HG02938 (cell line): ENCODE data around the gene PAMR1.

ENCODE experiments used
- ATAC-seq: cut with Tn5 transposase; IDR thresholded peaks from one replicate; pipeline ENCODE4 v1.9.1; 2021; ENCODE audit warnings: mild to moderate bottlenecking, moderate library complexity; ENCODE audit not compliant: unreplicated experiment

The PAMR1 gene

DNA sequence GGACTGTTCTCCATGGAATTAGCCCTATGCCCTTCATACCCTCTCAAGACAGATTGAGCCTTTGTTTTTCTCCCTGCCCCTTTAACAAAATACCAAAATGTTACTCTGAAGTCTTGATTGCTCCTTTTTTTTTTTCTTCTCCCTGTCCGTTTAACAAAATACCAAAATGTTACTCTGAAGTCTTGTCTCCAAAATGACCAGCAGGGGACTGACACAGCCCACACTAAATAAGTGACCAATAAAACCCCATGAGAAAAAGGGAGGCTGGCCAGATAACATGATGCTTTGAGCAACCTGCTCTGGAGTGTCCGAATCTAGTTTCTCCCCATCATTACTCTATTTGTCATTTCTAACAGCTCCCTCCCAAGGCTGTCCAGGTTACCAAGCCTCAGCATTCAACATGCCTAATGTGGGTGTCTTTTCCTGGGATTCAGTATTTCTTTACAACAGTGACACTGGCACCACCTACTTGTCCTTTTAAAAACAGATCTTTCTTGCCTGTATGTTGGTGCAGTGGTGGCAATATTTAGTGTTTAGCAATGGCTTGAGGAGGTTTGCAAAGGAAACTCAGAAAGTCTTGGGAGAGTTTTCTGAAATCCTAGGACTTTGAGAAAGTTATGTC, 63.4 kb downstream of the PAMR1 start:
- no peak for ATAC-seq

DNA sequence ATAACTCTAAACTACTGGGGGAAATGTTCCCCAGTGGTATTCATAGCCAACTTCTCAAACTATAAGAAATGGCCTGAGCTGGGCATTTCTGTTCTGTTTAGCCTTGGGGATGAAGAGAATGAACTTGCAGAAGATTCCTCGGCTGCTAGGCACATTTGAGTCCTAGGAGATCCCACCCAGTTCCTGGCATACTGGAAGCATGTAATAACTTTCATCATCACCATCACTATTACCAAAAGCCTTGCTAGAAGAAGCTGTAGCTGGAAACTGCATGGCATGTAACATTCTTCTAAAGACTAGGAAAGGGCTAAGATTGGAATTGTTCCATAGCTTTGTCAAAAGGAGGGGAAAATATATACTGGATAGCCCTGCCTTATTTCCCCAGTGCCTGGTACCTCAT, 65.9 kb downstream of the PAMR1 start:
- ATAC-seq = no peak

- ATAC-seq = no peak
Measured at GRCh38 chr11:35458846-35459245, 66.6 kb downstream of the PAMR1 start.

GRCh38 chr11:35454362-35454761, 71.1 kb downstream of the PAMR1 start:
- no peak for ATAC-seq

DNA sequence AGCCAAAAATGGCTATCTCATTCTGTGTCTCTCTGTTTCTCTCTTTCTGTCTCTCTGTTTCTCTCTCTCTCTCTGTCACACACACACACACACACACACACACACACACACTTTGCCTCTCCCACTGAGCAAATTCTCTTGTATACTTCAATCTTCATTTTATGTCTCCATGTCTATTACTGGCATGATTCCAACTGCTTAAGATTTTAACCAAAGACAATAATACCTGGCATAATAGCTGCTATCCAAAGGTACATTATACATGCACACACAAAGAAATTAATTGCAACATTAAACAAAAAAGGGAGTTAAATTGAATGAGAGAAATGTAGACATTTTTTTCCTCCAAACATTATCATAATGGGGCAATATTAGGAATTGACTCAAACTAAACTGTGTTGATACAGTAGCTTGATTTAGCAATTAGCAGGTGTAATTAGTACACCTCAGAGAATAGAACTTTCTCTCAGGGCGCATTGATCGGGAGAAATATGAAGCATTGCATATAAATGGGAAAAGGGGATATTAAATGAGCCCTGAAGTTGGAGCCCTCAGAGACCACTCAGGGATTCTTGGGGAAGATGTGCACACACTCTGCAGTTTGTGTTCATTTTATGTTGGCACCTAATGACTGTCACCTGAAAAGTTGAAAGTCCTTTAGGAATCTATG, 88.7 kb downstream of the PAMR1 start:
- no peak for ATAC-seq

DNA sequence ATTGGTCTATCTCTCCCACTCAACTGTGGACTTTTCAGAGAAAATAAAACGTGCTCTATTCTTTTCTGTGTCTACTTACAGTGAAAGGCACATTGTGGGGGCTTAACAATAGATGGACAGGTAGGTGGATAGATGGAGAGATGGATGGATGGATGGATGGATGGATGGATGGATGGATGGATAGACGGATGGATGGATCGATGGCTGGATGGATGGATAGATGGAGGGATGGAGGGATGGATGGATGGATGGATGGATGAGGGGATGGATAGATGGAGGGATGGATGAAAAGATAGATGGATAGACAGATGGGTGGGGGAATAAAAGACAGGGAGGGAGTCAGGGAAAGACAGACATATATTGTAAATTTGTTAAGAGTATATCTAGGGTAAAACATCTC, 91.8 kb downstream of the PAMR1 start:
- no peak for ATAC-seq

- ATAC-seq = no peak
Measured at GRCh38 chr11:35432464-35432863, 93.0 kb downstream of the PAMR1 start.

- no peak for ATAC-seq
Measured at GRCh38 chr11:35427071-35427470, 98.3 kb downstream of the PAMR1 start.

GRCh38 chr11:35426351-35426750, 99.1 kb downstream of the PAMR1 start:
- ATAC-seq = no peak

GRCh38 chr11:35425603-35426212, 99.7 kb downstream of the PAMR1 start:
- ATAC-seq = no peak

DNA sequence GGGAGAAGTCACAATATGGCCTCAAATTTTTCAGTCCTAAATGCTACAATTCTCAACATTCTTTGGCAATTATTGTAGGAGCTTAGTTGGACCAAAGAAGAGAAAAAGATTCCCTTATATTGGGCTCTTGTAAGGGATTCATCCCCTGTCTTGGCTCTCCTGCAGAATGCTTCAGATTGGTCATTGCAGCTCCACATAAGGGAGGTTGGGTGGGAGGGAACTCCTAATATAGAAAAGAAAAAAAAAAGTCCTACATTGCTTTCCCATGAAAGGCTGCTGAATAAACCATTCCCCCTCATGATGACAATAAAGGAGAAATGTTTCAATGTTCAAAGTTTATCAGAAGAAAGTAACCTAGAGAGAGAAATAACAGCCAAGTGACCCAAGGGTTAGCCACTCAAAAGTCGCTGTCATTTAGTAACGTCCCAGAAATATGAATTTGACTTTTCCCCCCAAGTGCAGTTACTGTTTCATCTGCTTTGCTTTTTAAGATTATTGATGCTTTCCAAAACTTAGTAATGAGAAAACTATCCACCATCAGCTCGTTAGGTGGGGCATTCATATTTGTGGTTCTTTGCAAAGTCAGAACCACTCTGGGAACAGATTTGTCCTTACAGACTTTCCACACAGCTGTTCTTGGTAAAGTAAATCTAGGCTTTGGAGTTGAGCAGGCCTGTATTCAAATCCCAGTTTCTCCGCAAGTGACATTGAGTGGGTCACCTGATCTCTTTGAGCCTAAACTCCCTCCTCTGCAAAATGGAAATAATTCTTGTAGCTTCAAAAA, 101.1 kb downstream of the PAMR1 start:
- ATAC-seq = no peak

- ATAC-seq = no peak
Measured at GRCh38 chr11:35420371-35420770, 105.0 kb downstream of the PAMR1 start.

- ATAC-seq = no peak
Measured at GRCh38 chr11:35419830-35420333, 105.5 kb downstream of the PAMR1 start.

DNA sequence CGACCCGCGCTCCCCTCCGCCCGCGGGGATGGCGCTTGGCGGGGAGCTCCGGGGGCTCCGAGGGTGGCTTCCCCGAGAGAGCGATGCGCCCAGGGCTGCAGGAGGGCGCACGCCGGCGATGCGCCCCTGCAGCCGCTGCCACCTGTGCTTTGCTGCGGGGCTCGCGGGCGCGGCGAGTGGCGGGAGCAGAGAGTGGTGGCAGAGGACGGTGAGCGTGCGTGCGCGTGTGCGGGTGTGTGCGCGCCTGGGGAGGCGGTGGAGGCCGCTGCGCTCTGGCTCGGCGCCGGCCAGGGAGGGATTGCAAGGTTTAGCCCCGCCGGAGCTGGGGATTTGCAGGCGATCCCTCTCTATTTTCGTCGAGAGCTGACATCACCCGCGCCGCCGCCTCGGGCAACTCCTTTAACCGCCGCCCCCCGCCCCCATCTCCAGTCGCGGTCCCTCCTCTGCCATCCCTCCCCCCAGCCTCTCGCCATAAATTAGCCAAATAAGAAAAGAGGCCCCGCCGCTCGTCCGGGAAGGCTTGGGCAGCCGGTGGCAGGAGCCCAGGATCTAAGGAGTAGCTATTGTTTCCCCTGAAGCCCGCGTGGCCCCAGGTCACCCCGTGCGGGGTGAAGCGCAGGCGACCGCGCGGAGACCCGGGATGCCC, 106.1 kb downstream of the PAMR1 start, which contains the start of gene SLC1A2:
SLC1A2 (minus strand) TSS at position 375 of the 646 bp plus-strand sequence. CDS start 592 bp downstream, outside the sequence.
- ATAC-seq = no peak

GRCh38 chr11:35418282-35419183, 106.9 kb downstream of the PAMR1 start:
- no peak for ATAC-seq

DNA sequence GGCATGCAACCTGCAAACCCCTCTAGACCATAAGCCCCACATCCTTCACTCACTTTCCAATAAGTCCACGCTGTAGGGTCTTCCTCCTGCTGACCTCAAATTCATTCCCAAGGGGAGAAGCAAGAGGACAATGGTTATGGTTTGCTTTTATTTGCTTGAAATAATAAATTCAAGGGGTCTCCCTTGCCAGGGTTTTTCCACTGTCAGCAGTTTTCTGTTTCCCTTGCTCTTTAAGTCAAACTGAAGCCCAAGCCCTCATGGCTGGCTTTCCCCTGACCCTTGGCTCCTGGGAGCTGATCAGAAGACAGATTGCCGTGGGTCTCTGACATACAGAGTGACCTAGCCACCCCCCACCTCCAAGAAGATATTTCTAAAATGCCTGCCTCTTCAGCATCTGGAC, 109.9 kb downstream of the PAMR1 start:
- ATAC-seq = no peak

DNA sequence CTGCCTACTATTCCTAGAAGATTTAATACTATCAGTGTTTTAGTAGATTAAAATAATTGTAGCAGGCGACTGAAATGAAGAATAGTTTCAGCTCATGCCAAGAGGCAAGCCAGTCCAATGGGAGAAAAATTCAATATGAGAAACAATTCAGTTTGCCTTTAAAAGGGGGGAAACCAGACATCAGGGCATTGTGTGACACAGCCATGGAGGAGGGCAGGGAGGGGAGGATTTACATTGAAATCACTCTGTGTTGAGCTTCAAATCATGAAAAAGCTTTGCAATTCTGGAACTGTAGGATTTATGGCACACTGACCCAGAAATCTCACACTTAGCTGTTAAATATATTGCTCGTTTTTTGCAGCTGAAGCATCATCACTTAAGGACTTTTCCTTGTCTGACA, 110.6 kb downstream of the PAMR1 start:
- no peak for ATAC-seq

GRCh38 chr11:35414311-35414710, 111.1 kb downstream of the PAMR1 start:
- ATAC-seq = no peak

GRCh38 chr11:35413598-35413997, 111.8 kb downstream of the PAMR1 start:
- no peak for ATAC-seq

GRCh38 chr11:35412285-35412684, 113.1 kb downstream of the PAMR1 start:
- ATAC-seq = no peak
